Ecto neural progenitor cell (in vitro differentiated cells): ENCODE data around the gene GNPAT.

Experiments
- DNase-seq: peaks from one replicate; pipeline ENCODE4 v3.0.0-alpha.2; 2018; ENCODE audit warnings: low spot score

GNPAT gene

GRCh38 chr1:231317306-231318014, 76.4 kb downstream of the GNPAT start:
- DNase-seq = peak; percentile 37

DNA sequence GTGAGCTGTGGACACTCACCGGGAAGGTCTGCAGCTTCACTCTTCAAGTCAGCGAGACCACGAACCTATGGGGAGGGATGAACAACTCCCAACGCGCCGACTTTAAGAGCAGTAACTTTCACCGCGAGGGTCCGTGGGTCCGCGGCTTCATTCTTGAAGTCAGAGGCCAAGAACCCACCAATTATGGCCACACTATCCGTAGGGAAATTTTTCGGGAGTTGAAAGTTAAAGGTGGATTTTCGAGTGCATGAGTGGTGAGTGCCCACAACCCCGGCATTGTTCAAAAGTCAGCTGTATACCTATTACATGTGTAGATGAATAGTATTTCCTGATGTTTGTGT, 77.0 kb downstream of the GNPAT start:
- peak; percentile 36 for DNase-seq

DNA sequence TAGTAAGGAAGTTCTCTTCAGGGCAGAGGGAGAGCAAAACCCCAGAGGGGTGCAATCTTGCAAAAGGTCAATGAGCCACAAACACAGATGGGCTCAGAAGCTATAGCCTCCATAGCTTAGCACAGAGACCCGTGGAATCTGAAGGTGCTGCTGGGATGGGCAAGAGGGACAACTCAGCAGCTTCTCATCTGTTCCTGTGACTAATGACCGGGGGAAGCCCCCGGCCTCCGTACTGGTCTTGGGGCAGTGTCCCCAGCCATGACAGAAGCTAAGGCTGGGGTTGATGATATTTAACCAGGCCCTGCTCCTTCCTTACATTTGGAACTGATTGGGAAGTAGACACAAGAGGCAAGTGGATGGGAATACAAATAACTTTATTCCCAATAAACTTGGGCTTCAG, 77.6 kb downstream of the GNPAT start:
- DNase-seq = peak; percentile 10

GRCh38 chr1:231319080-231319479, 78.1 kb downstream of the GNPAT start:
- DNase-seq = peak; percentile 1

GRCh38 chr1:231322880-231323530, 82.0 kb downstream of the GNPAT start:
- DNase-seq = peak; percentile 21

GRCh38 chr1:231324660-231325059, 83.6 kb downstream of the GNPAT start:
- DNase-seq = no peak

DNA sequence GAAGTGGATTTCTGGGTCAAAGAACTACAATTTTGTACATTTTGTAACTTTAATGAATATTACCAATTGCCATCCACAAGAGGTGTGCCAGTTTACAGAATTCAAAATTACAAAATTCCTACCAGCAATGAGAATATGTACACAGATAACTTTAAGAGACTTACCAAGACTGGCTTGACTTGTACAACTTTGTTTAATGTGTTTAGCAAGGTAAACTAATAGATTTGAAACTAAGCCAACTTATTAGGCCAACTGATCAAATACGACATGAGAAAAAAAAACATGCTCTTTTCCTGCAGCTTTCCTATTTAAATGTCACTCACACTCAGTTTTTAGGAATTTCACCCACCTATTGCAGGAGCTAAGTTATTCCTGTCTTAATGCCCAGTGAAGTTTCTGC, 85.2 kb downstream of the GNPAT start:
- DNase-seq = no peak
